Measurements from ENCODE around the gene TP53I13.

TP53I13 gene

DNA sequence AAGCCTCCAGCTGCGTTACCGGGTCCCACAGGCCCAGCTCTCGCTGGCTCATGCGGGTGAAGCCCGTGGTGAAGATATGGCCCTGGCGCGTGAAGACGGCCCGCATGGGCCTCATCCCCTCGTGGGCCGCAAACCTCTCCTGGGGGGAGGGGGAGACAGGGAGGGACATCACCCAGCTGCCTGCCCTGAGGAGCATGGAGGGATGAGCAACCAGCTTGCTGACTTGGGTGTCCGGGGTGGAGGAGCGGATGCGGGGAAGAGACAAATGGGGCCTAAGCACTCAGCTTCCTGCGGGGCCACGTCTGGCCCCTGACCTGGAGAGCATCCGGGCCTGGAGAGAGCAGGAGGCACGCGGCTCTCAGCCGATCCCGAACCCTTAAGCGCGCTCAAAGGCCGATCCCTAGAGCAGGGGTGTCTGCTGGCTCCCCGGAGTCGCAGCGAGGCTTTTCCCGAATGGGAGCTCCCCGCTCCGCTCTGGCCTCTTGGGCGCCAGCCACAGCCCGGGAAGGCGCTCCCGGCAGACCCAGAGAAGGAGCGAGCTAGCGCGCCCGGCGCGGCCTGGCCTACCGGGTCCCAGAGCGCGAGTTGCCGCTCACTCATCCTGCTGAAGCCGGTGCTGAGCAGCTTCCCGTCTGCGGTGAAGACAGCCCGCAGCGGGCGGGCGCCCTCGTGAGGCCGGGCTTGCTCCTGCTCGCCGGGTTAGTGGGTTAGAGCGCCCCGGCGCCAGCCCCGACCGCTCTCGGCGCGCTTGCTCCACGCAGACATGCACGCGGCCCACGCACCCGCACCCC lies 49.2 kb downstream of the TP53I13 start:
- DNase-seq: no peak

DNA sequence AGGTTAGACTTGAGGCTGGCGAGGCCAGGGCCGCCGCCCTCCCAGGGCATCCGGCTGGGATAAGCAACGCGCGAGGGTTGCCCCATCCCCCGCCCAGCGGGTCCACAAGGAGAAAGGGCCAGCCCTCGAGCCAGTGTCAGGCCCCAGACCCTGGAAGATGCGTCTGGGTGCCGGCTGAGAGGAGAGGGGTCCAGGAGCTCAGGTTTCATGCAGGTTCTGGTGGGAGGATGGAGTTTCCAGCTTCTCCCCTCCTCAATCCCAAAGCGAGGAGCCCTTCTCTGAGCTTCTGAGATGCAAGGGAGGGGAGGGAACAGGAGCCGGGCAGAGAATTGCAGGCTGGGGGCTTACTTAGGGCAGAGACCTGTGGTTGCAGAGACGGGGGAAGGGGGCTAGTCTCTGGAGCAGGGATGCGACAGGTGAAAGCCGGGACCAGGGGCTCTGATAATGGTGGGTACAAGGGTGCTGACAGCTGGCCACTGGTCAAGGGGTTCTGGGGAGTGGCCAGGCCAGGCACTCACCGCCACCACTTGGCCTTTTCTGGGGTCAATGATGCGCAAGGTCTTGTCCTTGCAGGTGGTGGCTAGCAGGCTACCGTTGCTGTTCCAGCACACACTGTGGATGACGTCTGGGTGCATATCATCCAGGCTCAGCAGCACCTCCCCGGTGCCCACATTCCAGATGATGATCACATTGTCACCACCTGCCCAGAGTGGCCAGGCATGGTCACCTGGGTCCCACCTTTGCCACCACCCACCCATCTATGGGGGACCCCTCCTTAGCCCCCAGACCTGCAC lies 50.0 kb downstream of the TP53I13 start:
- DNase-seq: no peak

DNA sequence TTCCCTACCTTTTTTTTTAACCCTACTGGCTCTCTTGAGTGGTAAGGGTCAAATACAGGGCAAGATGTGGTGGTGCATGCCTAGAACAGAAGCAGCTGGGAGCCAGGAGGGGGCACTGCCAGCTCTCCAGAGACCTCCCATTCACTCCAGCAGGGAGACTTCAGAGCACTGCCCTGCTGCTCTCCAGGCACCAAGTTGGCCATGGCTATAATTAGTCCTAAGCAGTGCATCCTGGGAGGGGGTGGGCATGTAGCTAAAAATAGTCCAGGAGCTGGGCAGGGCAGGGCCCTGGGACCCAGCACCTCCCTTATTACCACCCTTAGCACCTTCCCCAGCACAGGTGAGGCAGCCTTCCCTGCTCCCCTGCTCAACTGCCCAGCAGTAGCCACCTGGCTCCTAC lies 50.8 kb downstream of the TP53I13 start:
- no peak for DNase-seq

DNA sequence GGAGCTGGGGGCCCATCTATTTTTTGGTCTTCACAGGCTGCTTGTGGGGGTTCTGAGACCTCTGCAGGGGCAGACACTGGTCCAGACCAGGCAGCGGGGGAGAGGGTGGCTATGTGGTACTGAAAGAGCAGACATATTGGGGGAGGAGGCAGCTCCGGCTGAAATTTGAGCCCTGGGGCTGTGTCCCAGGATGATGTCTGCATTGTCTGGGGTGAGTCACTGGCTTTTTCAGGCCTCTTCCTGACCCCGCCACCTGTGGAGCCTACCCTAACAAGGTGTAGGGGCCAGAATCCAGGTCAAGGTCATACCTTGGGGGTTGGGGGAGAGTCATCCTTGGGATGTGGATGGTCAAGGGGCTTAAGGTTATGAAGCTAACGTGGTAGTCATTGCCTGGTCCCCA lies 51.8 kb downstream of the TP53I13 start:
- DNase-seq: no peak

DNA sequence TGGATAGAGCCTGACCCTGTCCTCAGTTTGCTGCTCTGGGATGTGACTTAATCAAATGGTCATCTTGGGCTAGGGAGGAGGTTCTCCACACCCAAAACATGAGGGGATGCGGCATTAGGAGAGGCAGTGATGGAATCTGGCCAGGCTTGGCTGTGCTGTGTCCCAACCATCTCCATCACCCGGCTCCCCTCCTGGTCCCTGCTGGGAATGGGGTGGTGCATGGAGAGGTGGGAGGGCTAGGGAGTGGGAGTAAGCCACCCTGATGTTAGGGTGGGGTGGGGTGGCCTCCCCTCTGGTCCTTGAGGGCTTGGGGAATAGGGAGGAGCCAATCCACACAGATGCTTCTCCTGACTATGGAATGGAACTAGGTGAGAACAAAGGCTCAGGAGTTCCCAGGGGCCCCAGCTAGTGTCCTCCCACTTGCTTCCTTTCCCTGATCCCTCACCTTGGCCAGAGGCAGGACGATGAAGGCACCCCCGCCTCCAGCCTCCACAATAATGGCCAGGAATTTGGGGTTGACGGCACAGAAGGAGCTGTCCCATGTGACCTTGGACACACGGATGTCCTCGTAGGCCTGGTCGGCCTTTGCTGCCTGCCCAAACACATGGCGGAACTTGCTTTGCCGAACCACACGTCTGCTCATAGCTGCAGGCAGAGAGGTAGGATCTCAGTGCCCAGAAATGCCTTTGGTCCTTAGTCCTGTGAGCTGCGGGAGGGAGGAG lies 52.4 kb downstream of the TP53I13 start:
- DNase-seq: no peak

DNA sequence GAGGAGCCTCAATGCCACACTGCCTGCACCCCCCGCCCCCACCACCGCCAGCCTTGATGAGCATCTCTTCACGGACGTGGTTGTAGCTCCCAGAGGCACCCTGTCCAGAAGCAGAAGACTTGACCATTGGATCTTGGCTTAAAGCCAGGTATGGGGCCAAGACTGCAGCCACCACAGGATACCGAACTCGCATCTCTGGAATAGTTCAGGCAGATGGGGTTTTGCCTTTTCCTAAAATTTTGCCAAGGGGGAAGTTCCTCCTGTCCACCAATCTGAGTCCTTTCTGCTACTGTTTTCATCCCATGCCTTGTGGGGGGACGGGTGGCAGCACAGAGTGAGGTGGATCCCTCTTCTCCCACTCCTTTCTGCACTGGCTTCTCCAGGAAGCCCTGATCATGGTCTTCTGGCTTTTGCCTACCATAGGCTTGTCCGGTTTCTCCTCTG lies 53.3 kb downstream of the TP53I13 start:
- no peak for DNase-seq
